ENCODE results near the gene AGAP2. TPM values are rescaled to one million over a fixed set of nuclear protein-coding genes. Genes with fewer than 3 reads are reported as not detected.
A peak's percentile ranks its signal among the peaks of the same experiment; 100 is the strongest.

The AGAP2 gene
- polyA plus RNA-seq, 1 donor (not counting 4 experiments of a cell fraction or from before 2014, with no cell fraction given), result 0.13 TPM

DNA sequence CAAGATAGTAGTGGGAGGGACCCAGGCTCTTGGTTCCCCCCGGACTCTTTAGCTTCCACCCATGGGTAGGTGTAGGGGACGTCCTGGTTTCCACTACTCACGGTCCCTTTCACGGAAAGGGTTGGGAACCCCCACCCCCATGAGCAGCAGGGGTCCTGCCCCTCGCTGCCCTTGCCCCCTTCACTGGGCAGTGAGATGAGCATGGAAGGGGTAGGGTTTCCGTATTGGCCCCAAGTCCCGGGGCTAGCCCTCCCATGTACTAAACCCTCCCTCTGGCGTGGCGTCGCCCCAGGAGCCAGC lies 12.7 kb downstream of the AGAP2 start:
- Histone ChIP-seq H3K36me3 (ENCODE audit: control insufficient read depth in 2 of 2, extremely low read depth in 1 of 2, insufficient read depth in 2 of 2, low read length in 2 of 2) (peaks cover 0 to 5% of the 10 kb centered on the region in 2 experiments), H3K9me3 (ENCODE audit: control insufficient read depth, low read depth, low read length) (no peaks in the 10 kb centered on the region), H3K9me1 (ENCODE audit: control insufficient read depth, extremely low read depth, insufficient read depth, low read length) (no peaks in the 10 kb centered on the region), H3K4me1 (ENCODE audit: control insufficient read depth, extremely low read depth, insufficient read depth, low read length) (peaks cover 4% of the 10 kb centered on the region), H3K4me3 (ENCODE audit: control insufficient read depth in 2 of 3, extremely low read depth in 1 of 3, insufficient read depth in 2 of 3, low read depth in 1 of 3, low read length in 3 of 3) (peak overlapping the region; percentile 87 to 94 (median 92)), H3K27me3 (ENCODE audit: control insufficient read depth, extremely low read depth, insufficient read depth, low read length) (no peaks in the 10 kb centered on the region), H4K20me1 (ENCODE audit: control insufficient read depth, extremely low read depth, insufficient read depth, low read length) (no peaks in the 10 kb centered on the region), H3K9ac (ENCODE audit: control insufficient read depth, extremely low read depth, insufficient read depth, low read length) (peak overlapping the region; percentile 86), H3K27ac (ENCODE audit: control insufficient read depth, insufficient read depth, low read length) (peak overlapping the region; percentile 56), H2AFZ (ENCODE audit: control insufficient read depth, low read length) (peak overlapping the region; percentile 88), H3K79me2 (ENCODE audit: control insufficient read depth, insufficient read depth, low read length) (no peaks in the 10 kb centered on the region), H3K4me2 (ENCODE audit: control insufficient read depth, extremely low read depth, insufficient read depth, low read depth, low read length) (peak overlapping the region; percentile 88)
- TF ChIP-seq, protein P1, sequence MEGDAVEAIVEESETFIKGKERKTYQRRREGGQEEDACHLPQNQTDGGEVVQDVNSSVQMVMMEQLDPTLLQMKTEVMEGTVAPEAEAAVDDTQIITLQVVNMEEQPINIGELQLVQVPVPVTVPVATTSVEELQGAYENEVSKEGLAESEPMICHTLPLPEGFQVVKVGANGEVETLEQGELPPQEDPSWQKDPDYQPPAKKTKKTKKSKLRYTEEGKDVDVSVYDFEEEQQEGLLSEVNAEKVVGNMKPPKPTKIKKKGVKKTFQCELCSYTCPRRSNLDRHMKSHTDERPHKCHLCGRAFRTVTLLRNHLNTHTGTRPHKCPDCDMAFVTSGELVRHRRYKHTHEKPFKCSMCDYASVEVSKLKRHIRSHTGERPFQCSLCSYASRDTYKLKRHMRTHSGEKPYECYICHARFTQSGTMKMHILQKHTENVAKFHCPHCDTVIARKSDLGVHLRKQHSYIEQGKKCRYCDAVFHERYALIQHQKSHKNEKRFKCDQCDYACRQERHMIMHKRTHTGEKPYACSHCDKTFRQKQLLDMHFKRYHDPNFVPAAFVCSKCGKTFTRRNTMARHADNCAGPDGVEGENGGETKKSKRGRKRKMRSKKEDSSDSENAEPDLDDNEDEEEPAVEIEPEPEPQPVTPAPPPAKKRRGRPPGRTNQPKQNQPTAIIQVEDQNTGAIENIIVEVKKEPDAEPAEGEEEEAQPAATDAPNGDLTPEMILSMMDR (optimal IDR thresholded peaks at IDR 0.05 in 1 of 3, IDR thresholded peaks at IDR 0.05 in 1 of 3, conservative IDR thresholded peaks at IDR 0.05 in 1 of 3; ENCODE audit: extremely low read depth in 1 of 3, insufficient read depth in 2 of 3, low read length in 3 of 3), result no peak
- DNase-seq (ENCODE audit: low read depth, low spot score) (no peak), FAIRE-seq (no peak)
- dilution Hi-C loops (cut with MboI; ENCODE audit: extremely low pct_ligation_motif_present, low sequenced_read_pairs), result loop anchor here (25.0 kb wide), 1 partner anchor 138 kb away; the partner anchor contains the start of gene PIP4K2C

DNA sequence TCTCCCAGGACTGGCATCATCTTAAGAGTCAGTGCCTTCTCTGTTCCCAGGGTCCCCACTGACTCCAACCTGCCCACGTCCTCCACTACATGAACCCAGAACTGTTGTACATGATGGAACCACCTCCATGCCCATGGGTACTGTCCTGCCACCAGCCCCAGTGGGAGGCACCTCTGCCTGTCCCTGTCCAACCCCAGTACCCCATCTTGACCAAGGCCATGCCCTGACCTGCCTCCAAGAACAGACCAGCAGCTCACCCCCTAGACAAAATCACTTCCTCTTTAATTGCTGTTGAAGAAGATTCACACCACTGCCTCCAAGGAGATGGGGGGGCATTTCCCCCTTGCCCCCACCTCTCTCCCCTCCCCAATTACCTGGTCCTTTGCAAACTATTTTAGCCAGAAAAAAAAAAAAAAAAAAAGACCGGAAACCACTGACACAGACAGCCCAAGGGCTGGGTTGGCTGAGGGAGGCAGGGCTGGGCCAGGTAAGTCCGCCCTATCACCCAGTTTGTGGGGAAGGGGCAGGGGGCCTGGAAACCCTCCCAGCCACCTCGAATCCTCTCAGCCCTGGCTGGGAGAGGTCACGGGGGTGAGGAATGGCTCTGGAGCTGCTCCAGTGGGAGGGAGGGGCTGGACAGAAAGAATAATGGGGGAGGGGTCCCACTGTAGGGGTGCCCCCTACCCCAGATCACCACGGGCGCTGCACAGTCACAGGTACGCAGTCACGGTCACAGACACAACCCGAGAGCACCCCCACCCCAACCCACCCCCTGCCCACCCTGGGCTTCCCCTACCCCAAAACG lies 13.4 kb downstream of the AGAP2 start:
- H3K4me3 ChIP-seq (ENCODE audit: control insufficient read depth in 2 of 3, extremely low read depth in 1 of 3, insufficient read depth in 2 of 3, low read depth in 1 of 3, low read length in 3 of 3), result no peak overlapping the region
- no peak for FAIRE-seq
- no peak overlapping the region for H3K27ac ChIP-seq (ENCODE audit: control insufficient read depth, insufficient read depth, low read length)

More for the DNA sequence above, 13.4 kb downstream of the AGAP2 start:
- no peak for TF ChIP-seq EZH2 (IDR thresholded peaks at IDR 0.05; ENCODE audit: low read length)
- Histone ChIP-seq H4K20me1 (ENCODE audit: control insufficient read depth, extremely low read depth, insufficient read depth, low read length) (no peaks in the 10 kb centered on the region), H2AFZ (ENCODE audit: control insufficient read depth, low read length) (no peak overlapping the region), H3K9me3 (ENCODE audit: control insufficient read depth, low read depth, low read length) (no peaks in the 10 kb centered on the region), H3K9me1 (ENCODE audit: control insufficient read depth, extremely low read depth, insufficient read depth, low read length) (no peaks in the 10 kb centered on the region), H3K27me3 (ENCODE audit: control insufficient read depth, extremely low read depth, insufficient read depth, low read length) (no peaks in the 10 kb centered on the region), H3K9ac (ENCODE audit: control insufficient read depth, extremely low read depth, insufficient read depth, low read length) (no peak overlapping the region), H3K79me2 (ENCODE audit: control insufficient read depth, insufficient read depth, low read length) (no peaks in the 10 kb centered on the region), H3K4me1 (ENCODE audit: control insufficient read depth, extremely low read depth, insufficient read depth, low read length) (peaks cover 4% of the 10 kb centered on the region), H3K36me3 (ENCODE audit: control insufficient read depth in 2 of 2, extremely low read depth in 1 of 2, insufficient read depth in 2 of 2, low read length in 2 of 2) (peaks cover 5% of the 10 kb centered on the region in 2 experiments), H3K4me2 (ENCODE audit: control insufficient read depth, extremely low read depth, insufficient read depth, low read depth, low read length) (no peak overlapping the region)
- DNase-seq (ENCODE audit: low read depth, low spot score), result no peak
- dilution Hi-C loops (cut with MboI; ENCODE audit: extremely low pct_ligation_motif_present, low sequenced_read_pairs), result loop anchor here (25.0 kb wide), 1 partner anchor 138 kb away; the partner anchor contains the start of gene PIP4K2C
